Colon (tissue), 2 donors: ENCODE results near the gene SNX11.

Experiments
- FAIRE-seq: peaks from 2 replicates; lab custom pipeline; 2012; peaks lifted over from hg19 to GRCh38; lab: Jason Lieb, UNC
- donor health status: control.
- donor health status: control.

The SNX11 gene

GRCh38 chr17:48100160-48100559 lies 7.4 kb upstream of the SNX11 start:
- FAIRE-seq = no peak

- FAIRE-seq = no peak
Observed at GRCh38 chr17:48100591-48101011, 7.0 kb upstream of the SNX11 start.

GRCh38 chr17:48101012-48101720 lies 6.4 kb upstream of the SNX11 start, which contains the start of gene CBX1:
CBX1 (minus strand) TSS chr17:48101478; CDS start chr17:48077004, 24,474 bp downstream.
- FAIRE-seq = no peak

GRCh38 chr17:48102043-48102750 lies 5.4 kb upstream of the SNX11 start:
- no peak for FAIRE-seq

GRCh38 chr17:48102798-48103715 lies 4.5 kb upstream of the SNX11 start:
- FAIRE-seq = no peak

GRCh38 chr17:48104440-48104839 lies 3.1 kb upstream of the SNX11 start:
- no peak for FAIRE-seq

GRCh38 chr17:48106802-48107136 lies 797 bp upstream of the SNX11 start:
- no peak for FAIRE-seq

- FAIRE-seq = no peak
Observed at GRCh38 chr17:48110761-48111160, 3.2 kb downstream of the SNX11 start.

- FAIRE-seq = no peak
Observed at GRCh38 chr17:48111937-48112241, 4.3 kb downstream of the SNX11 start.

GRCh38 chr17:48113201-48113676 lies 5.7 kb downstream of the SNX11 start:
- FAIRE-seq = no peak

- no peak for FAIRE-seq
Observed at GRCh38 chr17:48121923-48122664, 14.5 kb downstream of the SNX11 start.

- no peak for FAIRE-seq
Observed at GRCh38 chr17:48122665-48123045, 15.1 kb downstream of the SNX11 start.

GRCh38 chr17:48123111-48123510 lies 15.5 kb downstream of the SNX11 start:
- no peak for FAIRE-seq

GRCh38 chr17:48123776-48124388 lies 16.3 kb downstream of the SNX11 start:
- FAIRE-seq = no peak

- FAIRE-seq = no peak
Observed at GRCh38 chr17:48125829-48126531, 18.4 kb downstream of the SNX11 start.

- FAIRE-seq = no peak
Observed at GRCh38 chr17:48126532-48126850, 18.9 kb downstream of the SNX11 start.

GRCh38 chr17:48127371-48128051 lies 19.9 kb downstream of the SNX11 start:
- no peak for FAIRE-seq

GRCh38 chr17:48128400-48128799 lies 20.8 kb downstream of the SNX11 start:
- FAIRE-seq = no peak

- FAIRE-seq = no peak
Observed at GRCh38 chr17:48129981-48130380, 22.4 kb downstream of the SNX11 start.

GRCh38 chr17:48131216-48131824 lies 23.8 kb downstream of the SNX11 start:
- no peak for FAIRE-seq
